Bronchial epithelial cell (primary cell): ENCODE data around the gene PTPRC. TPM values are rescaled to one million over a fixed set of nuclear protein-coding genes. Genes with fewer than 3 reads are reported as not detected.

Source experiments
- DNase-seq: peaks from one replicate; pipeline ENCODE4 v3.0.0-alpha.2; 2010; ENCODE audit warnings: low read depth
- FAIRE-seq: peaks from 2 replicates; lab custom pipeline; 2011; peaks lifted over from hg19 to GRCh38; lab: Jason Lieb, UNC
- H3K27me3 ChIP-seq: 2 replicates; pipeline ENCODE4 v1.5.1; 2011; ENCODE audit warnings: low read length; ENCODE audit not compliant: control insufficient read depth, insufficient read depth
- H3K36me3 ChIP-seq: 2 replicates; pipeline ENCODE4 v1.5.1; 2011; ENCODE audit warnings: low read length; ENCODE audit not compliant: control insufficient read depth, insufficient read depth
- H3K4me3 ChIP-seq: 2 replicates; pipeline ENCODE4 v1.5.1; 2011; ENCODE audit warnings: mild to moderate bottlenecking, low read depth, low read length, control low read depth
- CTCF ChIP-seq: IDR thresholded peaks from 2 replicates; pipeline ENCODE4 v1.5.1; 2011; ENCODE audit warnings: mild to moderate bottlenecking, moderate library complexity, low read length, control low read depth, inconsistent platforms; ENCODE audit not compliant: insufficient read depth, severe bottlenecking
- total RNA-seq: library from RNA; depleted of rRNA; stranded (reverse); fragments of >200 nt; gene quantifications from 2 replicates; pipeline ENCODE4 v1.2.1, GENCODE V29; 2014

The PTPRC gene
- total RNA-seq, 1 donor from 2014 or later = not detected

GRCh38 chr1:198700016-198700392 is 61.2 kb downstream of the PTPRC start:
- no peak for DNase-seq
- no peaks in the 10 kb centered on the region for H3K36me3 ChIP-seq
- peaks cover 4% of the 10 kb centered on the region for H3K27me3 ChIP-seq
- no peak for TF ChIP-seq CTCF
- no peak overlapping the region for H3K4me3 ChIP-seq
- FAIRE-seq = no peak

- no peak for FAIRE-seq
- no peak overlapping the region for H3K4me3 ChIP-seq
- no peak for DNase-seq
- no peaks in the 10 kb centered on the region for H3K36me3 ChIP-seq
- TF ChIP-seq CTCF = no peak
- peaks cover 4% of the 10 kb centered on the region for H3K27me3 ChIP-seq
Observed at GRCh38 chr1:198700396-198700795, 61.6 kb downstream of the PTPRC start.

GRCh38 chr1:198701250-198701649 is 62.4 kb downstream of the PTPRC start:
- FAIRE-seq = no peak
- peaks cover 4% of the 10 kb centered on the region for H3K27me3 ChIP-seq
- no peak for TF ChIP-seq CTCF

GRCh38 chr1:198701766-198702539 is 63.1 kb downstream of the PTPRC start:
- Histone ChIP-seq H3K36me3 (no peaks in the 10 kb centered on the region), H3K27me3 (peaks cover 4% of the 10 kb centered on the region), H3K4me3 (no peak overlapping the region)
- no peak for TF ChIP-seq CTCF
- no peak for FAIRE-seq
- DNase-seq = no peak

More at GRCh38 chr1:198701250-198701649, 62.4 kb downstream of the PTPRC start:
- Histone ChIP-seq H3K36me3 (no peaks in the 10 kb centered on the region), H3K4me3 (no peak overlapping the region)
- DNase-seq = no peak

GRCh38 chr1:198708761-198709525 is 70.1 kb downstream of the PTPRC start:
- no peaks in the 10 kb centered on the region for H3K36me3 ChIP-seq
- DNase-seq (no peak), FAIRE-seq (no peak)
- TF ChIP-seq CTCF = no peak
- H3K4me3 ChIP-seq = no peak overlapping the region
- H3K27me3 ChIP-seq = no peaks in the 10 kb centered on the region
